Progenitor cell of endocrine pancreas (in vitro differentiated cells): ENCODE measurements around the gene LCN9. TPM values are rescaled to one million over a fixed set of nuclear protein-coding genes. Genes with fewer than 3 reads are reported as not detected.

ENCODE experiments used
- DNase-seq: peaks from one replicate; pipeline ENCODE4 v3.0.0; 2021; ENCODE audit warnings: low spot score; ENCODE audit not compliant: unreplicated experiment
- H3K27ac Mint-ChIP-seq: 2 replicates; pipeline ENCODE4 v1.8.0; 2021; ENCODE audit warnings: mild to moderate bottlenecking, moderate library complexity, mixed read lengths
- H3K27me3 Mint-ChIP-seq: 2 replicates; pipeline ENCODE4 v1.8.0; 2021; ENCODE audit warnings: mixed read lengths
- H3K36me3 Mint-ChIP-seq: 2 replicates; pipeline ENCODE4 v1.8.0; 2022; ENCODE audit warnings: mixed read lengths; ENCODE audit not compliant: insufficient read depth
- H3K4me1 Mint-ChIP-seq: 2 replicates; pipeline ENCODE4 v1.8.0; 2021; ENCODE audit warnings: low read depth, mixed read lengths
- H3K4me3 Mint-ChIP-seq: 2 replicates; pipeline ENCODE4 v1.8.0; 2021; ENCODE audit warnings: low read depth, mild to moderate bottlenecking, moderate library complexity, mixed read lengths
- H3K9me3 Mint-ChIP-seq: 2 replicates; pipeline ENCODE4 v1.8.0; 2021; ENCODE audit warnings: low read depth, mixed read lengths
- total RNA-seq: library from RNA; stranded (reverse); gene quantifications from 2 replicates; pipeline ENCODE4 v1.2.1, GENCODE V29; 2021
- TF ChIP-seq, protein P1 (sequence below): fragments of 200-600 bp; sonication (generic); IDR thresholded peaks from one replicate; pipeline ENCODE4 v1.5.0; 2021; ENCODE audit warnings: antibody characterized with exemption, mild to moderate bottlenecking; ENCODE audit not compliant: unreplicated experiment

LCN9 gene
- total RNA-seq, 1 donor from 2014 or later, result 0.57 TPM

DNA sequence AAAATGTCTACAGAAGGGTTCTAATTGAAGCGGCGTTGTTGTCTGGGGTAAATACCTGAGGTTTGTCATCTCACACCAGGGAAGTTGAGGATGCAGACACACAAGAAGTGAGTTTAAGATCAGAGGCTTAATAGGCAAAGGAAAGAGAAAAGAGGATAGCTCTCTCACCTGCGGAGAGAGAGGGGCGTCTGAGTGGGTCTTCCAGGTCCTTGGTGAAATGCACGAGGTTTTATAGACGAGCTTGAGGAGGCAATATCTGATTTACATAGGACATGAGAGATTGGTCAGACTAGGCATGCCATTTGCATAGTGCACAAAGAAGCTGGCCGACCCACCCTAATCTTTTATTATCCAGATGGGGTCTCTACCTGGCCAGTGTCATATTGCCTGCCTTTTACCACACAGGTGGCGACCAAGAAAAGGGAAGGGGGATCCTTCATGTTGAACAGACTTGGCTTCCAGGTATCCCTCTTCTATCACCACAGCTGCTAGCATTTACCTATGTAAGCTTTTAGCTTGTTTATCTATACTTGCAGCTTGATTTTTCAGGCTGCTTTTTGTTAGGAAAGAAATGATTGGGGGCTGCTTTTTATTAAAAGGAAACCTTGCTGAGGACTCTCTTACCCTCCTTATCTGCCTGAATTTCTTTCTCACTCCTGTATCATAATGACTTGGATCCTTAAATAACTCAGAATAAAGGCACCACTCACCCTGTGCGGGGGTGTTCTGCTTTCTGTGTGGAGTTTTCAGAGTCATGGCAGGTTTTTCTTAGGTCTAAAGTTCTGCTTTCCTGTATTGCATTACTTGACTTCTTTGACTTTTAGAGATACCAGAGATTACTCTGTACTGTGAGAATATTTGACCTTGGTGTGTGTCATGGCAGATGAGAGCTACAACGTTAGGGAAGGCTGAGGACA, 14.4 kb upstream of the LCN9 start:
- DNase-seq, result no peak
- TF ChIP-seq, protein P1, sequence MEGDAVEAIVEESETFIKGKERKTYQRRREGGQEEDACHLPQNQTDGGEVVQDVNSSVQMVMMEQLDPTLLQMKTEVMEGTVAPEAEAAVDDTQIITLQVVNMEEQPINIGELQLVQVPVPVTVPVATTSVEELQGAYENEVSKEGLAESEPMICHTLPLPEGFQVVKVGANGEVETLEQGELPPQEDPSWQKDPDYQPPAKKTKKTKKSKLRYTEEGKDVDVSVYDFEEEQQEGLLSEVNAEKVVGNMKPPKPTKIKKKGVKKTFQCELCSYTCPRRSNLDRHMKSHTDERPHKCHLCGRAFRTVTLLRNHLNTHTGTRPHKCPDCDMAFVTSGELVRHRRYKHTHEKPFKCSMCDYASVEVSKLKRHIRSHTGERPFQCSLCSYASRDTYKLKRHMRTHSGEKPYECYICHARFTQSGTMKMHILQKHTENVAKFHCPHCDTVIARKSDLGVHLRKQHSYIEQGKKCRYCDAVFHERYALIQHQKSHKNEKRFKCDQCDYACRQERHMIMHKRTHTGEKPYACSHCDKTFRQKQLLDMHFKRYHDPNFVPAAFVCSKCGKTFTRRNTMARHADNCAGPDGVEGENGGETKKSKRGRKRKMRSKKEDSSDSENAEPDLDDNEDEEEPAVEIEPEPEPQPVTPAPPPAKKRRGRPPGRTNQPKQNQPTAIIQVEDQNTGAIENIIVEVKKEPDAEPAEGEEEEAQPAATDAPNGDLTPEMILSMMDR, result no peak
- peaks cover 2% of the 10 kb centered on the region for H3K4me1 Mint-ChIP-seq
- peaks cover 3% of the 10 kb centered on the region for H3K36me3 Mint-ChIP-seq
- H3K4me3 Mint-ChIP-seq, result no peak overlapping the region
- H3K27me3 Mint-ChIP-seq, result no peaks in the 10 kb centered on the region
- H3K27ac Mint-ChIP-seq, result no peak overlapping the region
- peaks cover 62% of the 10 kb centered on the region for H3K9me3 Mint-ChIP-seq

DNA sequence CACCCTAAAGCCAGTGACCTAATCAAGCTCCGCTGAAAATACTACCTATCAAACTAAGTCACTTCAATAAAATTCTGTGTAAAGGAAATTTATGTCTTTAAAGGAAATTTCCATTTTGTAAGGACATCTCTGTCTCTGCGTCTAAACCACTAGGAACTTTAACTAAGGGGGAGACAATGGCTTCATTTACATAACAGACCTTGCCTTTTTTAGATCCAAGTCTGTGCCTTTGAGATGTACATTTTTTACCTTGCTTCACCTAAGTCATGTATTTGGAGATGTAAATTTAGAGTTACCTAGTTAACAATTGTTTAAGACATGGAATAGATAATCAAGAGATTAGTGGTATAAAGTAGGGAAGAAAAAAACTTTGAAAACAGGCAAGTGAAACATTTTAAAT, 13.6 kb upstream of the LCN9 start:
- H3K36me3 Mint-ChIP-seq, result peaks cover 3% of the 10 kb centered on the region
- peaks cover 1% of the 10 kb centered on the region for H3K4me1 Mint-ChIP-seq
- no peak overlapping the region for H3K27ac Mint-ChIP-seq
- peaks cover 57% of the 10 kb centered on the region for H3K9me3 Mint-ChIP-seq
- no peak overlapping the region for H3K4me3 Mint-ChIP-seq
- H3K27me3 Mint-ChIP-seq, result no peaks in the 10 kb centered on the region
- DNase-seq, result no peak
- TF ChIP-seq, protein P1, result no peak

DNA sequence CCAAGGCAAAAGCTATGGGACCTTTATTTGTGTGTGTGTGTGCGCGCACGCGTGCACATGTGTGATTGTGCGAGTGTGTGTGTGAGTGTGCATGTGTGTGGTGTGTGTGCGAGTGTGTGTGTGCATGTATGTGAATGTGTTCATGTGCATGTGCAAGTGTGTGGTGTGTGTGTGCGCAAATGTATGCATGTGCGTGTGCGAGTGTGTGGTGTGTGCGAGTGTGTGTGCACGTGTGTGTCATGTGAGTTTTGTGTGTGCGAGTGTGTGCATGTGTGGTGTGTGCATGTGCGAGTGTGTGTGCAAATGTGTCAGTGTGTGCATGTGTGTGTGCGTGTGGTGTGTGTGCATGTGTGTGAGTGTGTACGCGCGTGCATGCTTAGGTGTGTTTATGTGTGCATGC, 12.7 kb upstream of the LCN9 start:
- Mint-ChIP-seq H3K4me3 (no peak overlapping the region), H3K4me1 (no peaks in the 10 kb centered on the region), H3K27ac (no peak overlapping the region), H3K27me3 (no peaks in the 10 kb centered on the region), H3K36me3 (peaks cover 2% of the 10 kb centered on the region), H3K9me3 (peaks cover 51% of the 10 kb centered on the region)
- TF ChIP-seq, protein P1, result no peak
- no peak for DNase-seq

DNA sequence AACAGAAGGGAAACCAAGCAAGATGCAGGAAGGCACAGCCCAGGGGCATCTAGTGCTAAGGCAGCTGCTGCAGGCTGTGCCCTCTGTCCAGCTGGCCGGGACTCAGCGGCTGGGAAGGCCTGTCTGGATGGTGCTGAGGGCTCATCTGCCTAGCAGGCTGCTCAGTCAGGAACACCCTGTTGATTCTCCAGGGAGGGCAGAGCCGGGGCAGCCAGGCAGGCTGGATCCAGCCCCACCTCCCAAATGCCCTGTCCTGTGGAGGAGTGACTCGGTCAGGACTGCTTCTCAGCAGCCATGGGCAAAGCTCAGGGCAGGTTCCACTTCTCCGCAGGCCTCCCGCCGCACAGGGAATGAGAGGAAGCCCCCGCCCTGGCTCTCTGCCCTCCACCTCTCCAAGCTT, 7.8 kb upstream of the LCN9 start:
- no peaks in the 10 kb centered on the region for H3K27me3 Mint-ChIP-seq
- TF ChIP-seq, protein P1, result no peak
- H3K27ac Mint-ChIP-seq, result no peak overlapping the region
- no peaks in the 10 kb centered on the region for H3K4me1 Mint-ChIP-seq
- H3K36me3 Mint-ChIP-seq, result peaks cover 2% of the 10 kb centered on the region
- no peak for DNase-seq
- H3K9me3 Mint-ChIP-seq, result peaks cover 23% of the 10 kb centered on the region
- H3K4me3 Mint-ChIP-seq, result no peak overlapping the region

DNA sequence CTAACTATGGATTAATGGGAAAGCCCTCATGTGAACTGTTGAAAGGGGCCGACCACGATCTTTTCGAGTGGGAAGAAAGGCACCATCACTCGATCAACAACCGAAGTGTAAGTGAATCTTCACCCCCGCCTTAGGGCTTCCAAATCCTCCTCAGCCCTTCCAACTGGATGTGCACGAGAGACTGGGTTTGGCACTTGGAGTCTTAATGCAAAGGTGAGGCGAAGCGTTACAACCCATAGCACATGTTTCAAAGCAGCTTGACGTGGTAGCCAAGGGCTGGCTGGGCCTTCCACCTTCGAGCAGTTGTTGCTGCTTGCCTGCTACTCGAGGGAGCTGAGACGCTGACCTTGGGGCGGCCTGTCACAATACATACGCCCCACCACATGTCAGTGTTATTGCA, 5.7 kb upstream of the LCN9 start:
- TF ChIP-seq, protein P1, result no peak
- Mint-ChIP-seq H3K27ac (no peak overlapping the region), H3K27me3 (no peaks in the 10 kb centered on the region), H3K9me3 (peaks cover 10% of the 10 kb centered on the region), H3K4me3 (no peak overlapping the region), H3K4me1 (peaks cover 6% of the 10 kb centered on the region), H3K36me3 (no peaks in the 10 kb centered on the region)
- DNase-seq, result no peak
